Calu3 (cell line): Measurements from ENCODE around the gene APMAP. TPM values are rescaled to one million over a fixed set of nuclear protein-coding genes. Genes with fewer than 3 reads are reported as not detected.

ENCODE experiments used
- BruUV-seq: library from RNA; stranded (reverse); fragments of 400-500 nt; replicated peaks from 2 replicates; lab custom pipeline; 2021; lab: Mats Ljungman, UMichigan
- CTCF ChIA-PET: fragments of 300-600 bp; sonication (Branson Sonifier 250); formaldehyde crosslinking; loops from one replicate; lab custom pipeline; 2022; ENCODE audit warnings: antibody characterized with exemption; lab: Charles Lee
- DNase-seq: peaks from one replicate; pipeline ENCODE4 v3.0.0; 2022
- H3K27ac Mint-ChIP-seq: one replicate; pipeline ENCODE4 v1.8.0; 2022; ENCODE audit warnings: mixed read lengths; ENCODE audit not compliant: unreplicated experiment
- H3K27me3 Mint-ChIP-seq: one replicate; pipeline ENCODE4 v1.8.0; 2022; ENCODE audit warnings: mixed read lengths; ENCODE audit not compliant: unreplicated experiment
- H3K36me3 Mint-ChIP-seq: one replicate; pipeline ENCODE4 v1.8.0; 2022; ENCODE audit warnings: mild to moderate bottlenecking, moderate library complexity, mixed read lengths; ENCODE audit not compliant: insufficient read depth, unreplicated experiment
- H3K4me1 Mint-ChIP-seq: one replicate; pipeline ENCODE4 v1.8.0; 2022; ENCODE audit warnings: mild to moderate bottlenecking, low read depth, mixed read lengths; ENCODE audit not compliant: unreplicated experiment
- H3K4me3 Mint-ChIP-seq: one replicate; pipeline ENCODE4 v1.8.0; 2022; ENCODE audit warnings: mild to moderate bottlenecking, low read depth, moderate library complexity, mixed read lengths; ENCODE audit not compliant: unreplicated experiment
- H3K9me3 Mint-ChIP-seq: one replicate; pipeline ENCODE4 v1.8.0; 2022; ENCODE audit warnings: low read depth, mixed read lengths; ENCODE audit not compliant: unreplicated experiment
- CTCF ChIP-seq: fragments of 200-600 bp; IDR thresholded peaks from one replicate; pipeline ENCODE4 v1.8.0; 2022; ENCODE audit warnings: antibody characterized with exemption; ENCODE audit not compliant: unreplicated experiment
- intact Hi-C: fragments of 100-400 bp; cut with micrococcal nuclease; formaldehyde crosslinking; loops from one replicate; pipeline ENCODE4 v1.10.0; 2022; ENCODE audit not compliant: unreplicated experiment
- total RNA-seq: library from RNA; stranded (reverse); gene quantifications from 2 replicates; pipeline ENCODE4 v1.2.3, GENCODE V29; 2022

APMAP gene
- total RNA-seq, 1 experiment from 2014 or later, result 30.7 TPM

- Mint-ChIP-seq H3K27ac (no peak overlapping the region), H3K9me3 (peaks cover 2% of the 10 kb centered on the region), H3K4me3 (no peak overlapping the region), H3K36me3 (no peaks in the 10 kb centered on the region), H3K27me3 (no peaks in the 10 kb centered on the region), H3K4me1 (no peaks in the 10 kb centered on the region)
- CTCF ChIA-PET, result no interaction called here
- no peak for TF ChIP-seq CTCF
- intact Hi-C loops, result no loop called here
- BruUV-seq, result no TSS peak
- no peak for DNase-seq
These were observed 14.0 kb downstream of the APMAP start for GRCh38 chr20:24978513-24978912.

DNA sequence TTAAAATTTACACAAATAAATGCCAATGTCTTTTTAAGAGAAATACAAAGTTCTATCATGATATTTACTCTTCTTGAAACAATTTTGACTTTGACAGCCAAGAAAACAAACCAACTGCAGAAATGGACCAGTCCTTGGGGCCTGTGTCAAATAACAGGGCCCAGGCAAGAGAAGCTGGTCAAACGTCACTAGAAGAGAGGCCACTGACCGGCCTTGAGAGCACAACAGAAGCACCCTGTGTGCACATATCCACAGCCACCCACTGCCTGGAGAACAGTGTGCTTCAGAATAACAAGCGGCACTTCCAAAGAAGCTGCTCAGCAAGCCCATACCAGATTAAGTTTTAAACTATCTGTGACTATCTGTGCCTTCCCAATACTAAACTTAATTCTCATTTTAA lies 14.8 kb downstream of the APMAP start:
- no peak for DNase-seq
- Mint-ChIP-seq H3K9me3 (peaks cover 2% of the 10 kb centered on the region), H3K36me3 (no peaks in the 10 kb centered on the region), H3K27ac (no peak overlapping the region), H3K27me3 (no peaks in the 10 kb centered on the region), H3K4me3 (no peak overlapping the region), H3K4me1 (no peaks in the 10 kb centered on the region)
- intact Hi-C loops, result no loop called here
- CTCF ChIA-PET, result no interaction called here
- TF ChIP-seq CTCF, result no peak
- BruUV-seq, result no TSS peak

DNA sequence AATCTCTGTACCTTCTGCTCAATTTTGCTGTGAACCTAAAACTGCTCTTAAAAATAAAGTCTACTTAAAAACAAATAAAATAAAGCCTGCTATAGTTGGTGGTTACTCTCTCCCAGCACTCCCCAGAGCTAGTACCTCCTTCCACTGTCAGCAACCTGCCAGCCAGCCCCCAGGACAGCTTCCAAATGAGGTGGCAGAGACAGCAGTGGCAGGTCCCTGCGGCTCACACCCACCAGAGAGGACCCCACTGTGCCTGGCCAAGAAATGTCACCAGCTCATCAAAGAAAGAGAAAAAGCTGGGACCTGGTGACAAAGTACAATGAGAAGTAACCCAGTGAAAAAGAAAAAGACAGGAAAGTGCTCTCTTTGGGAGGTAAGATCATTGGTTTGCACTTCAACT lies 15.2 kb downstream of the APMAP start:
- BruUV-seq, result no TSS peak
- H3K36me3 Mint-ChIP-seq, result no peaks in the 10 kb centered on the region
- no peak overlapping the region for H3K27ac Mint-ChIP-seq
- no peak for DNase-seq
- H3K27me3 Mint-ChIP-seq, result no peaks in the 10 kb centered on the region
- intact Hi-C loops, result no loop called here
- CTCF ChIA-PET, result no interaction called here
- H3K9me3 Mint-ChIP-seq, result peaks cover 2% of the 10 kb centered on the region
- no peak overlapping the region for H3K4me3 Mint-ChIP-seq
- no peaks in the 10 kb centered on the region for H3K4me1 Mint-ChIP-seq
- TF ChIP-seq CTCF, result no peak

DNA sequence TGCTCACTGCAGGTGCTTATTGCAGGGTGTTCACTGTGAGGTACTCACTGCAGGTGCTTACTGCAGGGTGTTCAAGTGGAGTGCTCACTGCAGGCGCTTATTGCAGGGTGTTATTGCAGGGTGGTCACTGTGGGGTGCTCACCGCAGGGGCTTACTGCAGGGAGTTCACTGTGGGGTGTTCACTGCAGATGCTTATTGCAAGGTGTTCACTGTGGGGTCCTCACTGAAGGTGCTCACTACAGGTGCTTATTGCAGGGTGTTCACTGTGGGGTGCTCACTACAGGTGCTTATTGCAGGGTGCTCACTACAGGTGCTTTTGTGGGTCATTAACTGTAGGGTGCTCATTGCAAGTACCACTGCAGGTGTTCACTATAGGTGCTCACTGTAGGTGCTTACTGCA lies 20.2 kb downstream of the APMAP start:
- TF ChIP-seq CTCF, result no peak
- DNase-seq, result no peak
- CTCF ChIA-PET, result no interaction called here
- intact Hi-C loops, result no loop called here
- Mint-ChIP-seq H3K4me1 (no peaks in the 10 kb centered on the region), H3K27me3 (no peaks in the 10 kb centered on the region), H3K9me3 (no peaks in the 10 kb centered on the region), H3K4me3 (no peak overlapping the region), H3K27ac (no peak overlapping the region), H3K36me3 (peaks cover 4% of the 10 kb centered on the region)
- no TSS peak for BruUV-seq
